NCI-H1092 treated with DMSO at 0.1 percent for 48 hours (cell line): ENCODE data around the gene PDE7B.
"Not testable (repeated sequence)": the region's sequence is repeated elsewhere in the genome, so short reads cannot be mapped to it uniquely, and the experiment has no call there.

Source experiments
- DNase-seq: peaks from one replicate; lab custom pipeline; 2025; lab: John Stamatoyannopoulos, UW

The PDE7B gene

GRCh38 chr6:136188486-136188885 is 337.0 kb downstream of the PDE7B start:
- peak; percentile 9 for DNase-seq

- no peak for DNase-seq
Observed at GRCh38 chr6:136189104-136189503, 337.6 kb downstream of the PDE7B start.

DNA sequence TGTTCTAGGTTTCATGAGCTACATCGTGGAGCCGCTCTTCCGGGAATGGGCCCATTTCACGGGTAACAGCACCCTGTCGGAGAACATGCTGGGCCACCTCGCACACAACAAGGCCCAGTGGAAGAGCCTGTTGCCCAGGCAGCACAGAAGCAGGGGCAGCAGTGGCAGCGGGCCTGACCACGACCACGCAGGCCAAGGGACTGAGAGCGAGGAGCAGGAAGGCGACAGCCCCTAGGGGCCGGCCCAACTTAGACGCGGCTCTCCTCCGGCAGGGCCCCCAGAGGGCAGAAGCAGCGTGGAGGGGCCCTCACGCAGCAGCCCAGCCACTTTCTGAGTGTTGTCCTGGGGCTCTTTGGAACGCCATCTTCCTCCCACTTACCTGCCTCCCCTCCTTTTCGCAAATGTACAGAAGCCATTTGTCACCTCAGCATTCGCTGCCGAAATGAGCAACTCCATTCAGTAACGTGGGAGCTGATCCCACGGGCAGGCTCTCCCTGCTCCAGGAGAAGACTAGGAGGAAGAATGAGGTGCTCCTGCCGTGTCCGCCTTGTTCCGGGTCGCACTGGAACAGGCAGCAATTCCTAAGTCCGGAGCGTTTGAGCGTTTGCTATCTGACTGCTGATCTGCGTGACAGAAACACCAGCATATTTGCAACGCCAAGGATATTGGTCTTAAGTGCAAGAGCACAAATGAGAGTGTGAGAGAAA is 340.3 kb downstream of the PDE7B start:
- no peak for DNase-seq

DNA sequence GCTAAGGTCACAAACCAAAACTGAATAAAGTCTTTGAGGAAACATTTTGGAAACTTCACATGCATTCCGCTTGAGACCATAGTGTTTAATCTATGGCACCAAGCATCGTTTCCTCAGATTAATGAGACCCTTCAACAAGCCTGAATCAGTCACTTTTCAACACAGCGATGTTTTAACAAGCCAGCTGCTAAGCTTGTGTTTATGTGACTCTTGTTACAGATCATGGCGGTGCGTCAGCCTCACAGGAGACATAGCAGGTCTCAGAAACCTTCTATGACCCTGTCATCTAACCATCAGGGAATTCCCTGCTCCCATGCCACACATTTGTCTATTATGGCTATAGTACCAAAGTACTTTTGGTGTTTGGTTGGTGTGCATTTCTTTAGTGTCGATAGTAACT is 341.4 kb downstream of the PDE7B start:
- no peak for DNase-seq

- DNase-seq: no peak
Observed at GRCh38 chr6:136201732-136202131, 350.2 kb downstream of the PDE7B start.

DNA sequence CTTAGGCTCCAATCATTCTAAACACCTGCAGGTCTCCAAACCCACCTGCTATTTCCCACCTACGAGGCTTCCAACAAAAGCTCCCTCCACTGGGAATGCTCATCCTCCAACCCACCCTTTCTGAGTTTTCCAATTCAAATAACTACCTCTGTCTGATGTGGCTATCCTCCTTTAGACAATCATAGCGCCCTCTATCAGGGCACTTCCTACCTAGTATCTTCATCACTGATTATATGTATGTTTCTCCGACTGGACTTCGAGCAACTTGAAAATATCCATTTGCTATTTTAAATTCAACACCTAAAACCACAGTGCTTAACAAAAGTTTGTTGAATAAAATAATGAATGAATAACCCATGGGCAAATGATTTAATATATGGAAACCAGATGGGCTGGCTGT is 357.3 kb downstream of the PDE7B start:
- DNase-seq: no peak

DNA sequence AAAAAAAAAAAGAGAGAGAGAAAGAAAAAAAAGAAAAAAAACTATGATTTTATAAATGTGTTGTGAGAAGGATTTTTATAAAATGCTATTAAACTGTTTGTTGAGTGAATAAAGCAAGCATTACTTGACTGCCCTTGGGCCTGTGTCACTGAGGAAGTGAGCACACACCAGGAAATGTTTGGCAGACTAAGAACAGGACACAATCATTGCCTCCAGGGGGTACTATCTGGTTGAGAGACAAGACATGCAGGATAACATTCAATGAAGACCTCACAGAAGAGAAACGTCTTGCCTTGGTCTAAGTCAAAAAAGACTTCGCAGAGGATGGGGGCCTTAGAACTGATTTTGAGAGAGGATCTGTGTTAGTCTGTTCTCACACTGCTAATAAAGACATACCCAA is 358.0 kb downstream of the PDE7B start:
- DNase-seq: no peak

DNA sequence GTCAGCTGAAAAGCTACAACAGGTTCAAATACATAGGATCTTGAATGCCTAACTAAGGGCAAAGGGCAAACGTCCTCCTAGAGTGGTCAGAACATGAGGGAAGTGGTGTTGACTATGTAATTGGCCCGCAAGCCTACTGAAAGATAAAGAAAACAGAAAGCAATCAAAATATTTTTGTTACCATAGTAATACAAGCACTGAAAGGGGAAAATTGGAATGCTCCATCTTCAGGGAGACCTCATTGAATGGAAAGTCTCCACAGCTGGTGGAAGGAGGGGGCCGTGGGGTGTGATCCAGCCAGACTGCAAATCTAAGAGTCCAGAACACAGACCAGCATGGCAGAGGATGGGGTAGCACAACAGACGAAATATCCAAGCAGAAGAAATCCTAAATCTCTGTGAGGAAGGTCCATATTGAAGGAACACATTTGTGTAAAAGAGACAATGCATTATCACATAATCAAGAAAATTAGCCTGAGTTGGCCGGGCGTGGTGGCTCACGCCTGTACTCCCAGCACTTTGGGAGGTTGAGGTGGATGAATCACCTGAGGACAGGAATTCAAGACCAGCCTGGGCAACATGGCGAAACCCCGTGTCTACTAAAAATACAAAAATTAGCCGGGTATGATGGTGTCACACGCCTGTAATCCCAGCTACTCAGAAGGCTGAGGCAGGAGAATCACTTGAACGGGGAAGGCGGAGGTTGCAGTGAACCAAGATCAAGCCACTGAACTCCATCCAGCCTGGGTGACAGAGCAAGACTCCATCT is 359.1 kb downstream of the PDE7B start:
- no peak for DNase-seq

DNA sequence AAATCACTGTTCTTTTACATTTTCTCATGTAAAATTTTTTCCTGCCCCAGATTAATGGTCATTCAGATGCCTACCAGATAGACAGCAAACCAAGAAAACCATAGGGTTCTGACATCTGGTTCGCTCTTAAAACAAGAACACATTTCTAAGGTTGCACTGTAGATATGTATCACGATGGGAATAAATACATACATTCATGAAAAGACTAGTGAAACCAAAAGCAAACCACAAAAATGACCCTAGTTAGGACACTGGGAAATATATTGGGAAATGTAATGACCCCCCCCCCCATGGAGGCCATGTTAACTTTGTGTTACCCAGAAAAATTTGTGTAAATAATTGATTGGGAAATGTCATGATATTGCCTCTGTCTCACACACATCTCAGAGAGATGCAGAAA is 361.1 kb downstream of the PDE7B start:
- DNase-seq: no peak

GRCh38 chr6:136213012-136213539 is 361.6 kb downstream of the PDE7B start:
- no peak for DNase-seq

DNA sequence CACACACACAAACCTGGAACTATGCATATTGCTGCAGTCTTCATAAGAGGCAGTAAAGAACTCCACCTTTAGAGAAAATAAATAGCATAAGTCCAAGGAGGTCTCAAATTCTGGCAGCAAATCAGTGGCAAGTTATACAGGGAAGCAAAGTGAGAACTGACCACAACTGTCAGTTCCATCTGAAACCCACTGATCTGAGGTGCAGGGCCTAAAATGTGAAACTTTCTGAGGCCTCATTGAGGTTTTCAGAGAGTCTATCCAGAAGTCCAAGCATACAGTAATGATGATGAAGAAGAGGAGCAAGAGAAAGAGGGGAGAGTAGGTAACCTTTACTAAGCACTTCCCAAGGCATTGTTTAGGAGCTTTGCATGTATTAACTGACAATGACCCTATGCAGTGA is 362.4 kb downstream of the PDE7B start:
- no peak for DNase-seq

GRCh38 chr6:136216503-136217401 is 365.3 kb downstream of the PDE7B start:
- no peak for DNase-seq

- not testable (repeated sequence) for DNase-seq
Observed at GRCh38 chr6:136224974-136225373, 373.5 kb downstream of the PDE7B start.

- no peak for DNase-seq
Observed at GRCh38 chr6:136225496-136225895, 374.0 kb downstream of the PDE7B start.

GRCh38 chr6:136226027-136226673 is 374.6 kb downstream of the PDE7B start:
- DNase-seq: peak; percentile 43

- no peak for DNase-seq
Observed at GRCh38 chr6:136226674-136227377, 375.3 kb downstream of the PDE7B start.

GRCh38 chr6:136228814-136229213 is 377.3 kb downstream of the PDE7B start:
- DNase-seq: no peak

DNA sequence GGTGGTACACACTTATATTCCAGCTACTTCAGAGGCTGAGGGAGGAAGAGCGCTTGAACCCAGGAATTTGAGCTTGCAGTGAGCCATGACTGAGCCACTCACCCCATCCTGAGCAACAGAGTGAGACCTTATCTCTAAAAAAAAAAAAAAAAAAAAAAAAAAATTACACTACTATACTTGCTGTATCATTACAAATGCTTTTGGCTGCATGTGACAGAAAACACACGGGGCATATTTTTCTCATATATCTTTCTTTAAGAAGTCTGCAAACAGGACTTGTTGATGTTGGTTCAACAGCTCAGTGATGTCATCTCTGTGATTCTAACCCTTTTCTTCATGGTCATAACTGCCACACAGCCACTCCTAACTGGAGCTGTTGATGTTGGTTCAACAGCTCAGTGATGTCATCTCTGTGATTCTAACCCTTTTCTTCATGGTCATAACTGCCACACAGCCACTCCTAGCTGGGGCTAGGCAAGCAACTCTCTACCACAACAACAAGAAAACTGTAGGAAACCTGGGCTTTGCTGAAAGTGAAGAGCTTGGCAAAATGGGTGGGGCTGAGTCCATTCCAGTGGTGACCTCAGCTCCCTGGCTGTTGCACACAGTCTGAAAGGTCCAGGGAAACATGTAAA is 378.8 kb downstream of the PDE7B start:
- no peak for DNase-seq

DNA sequence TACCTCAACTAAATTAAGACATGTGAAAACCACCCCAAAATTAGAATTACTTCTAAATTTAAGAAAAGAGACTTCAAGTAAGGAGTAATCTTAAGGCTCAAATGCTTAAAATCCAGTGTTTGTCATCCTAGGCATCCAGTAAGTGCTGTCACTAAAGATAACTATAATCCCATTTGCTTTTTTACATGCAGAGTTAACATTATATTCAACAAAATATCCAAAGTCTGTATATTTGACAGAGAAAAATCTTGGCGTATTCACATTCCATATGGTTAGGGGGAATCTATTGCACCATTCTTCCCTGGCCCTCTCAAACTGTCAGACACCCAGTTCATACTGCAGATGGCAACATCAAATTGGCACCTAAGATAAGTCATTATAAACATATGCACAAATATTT is 381.2 kb downstream of the PDE7B start:
- no peak for DNase-seq

DNA sequence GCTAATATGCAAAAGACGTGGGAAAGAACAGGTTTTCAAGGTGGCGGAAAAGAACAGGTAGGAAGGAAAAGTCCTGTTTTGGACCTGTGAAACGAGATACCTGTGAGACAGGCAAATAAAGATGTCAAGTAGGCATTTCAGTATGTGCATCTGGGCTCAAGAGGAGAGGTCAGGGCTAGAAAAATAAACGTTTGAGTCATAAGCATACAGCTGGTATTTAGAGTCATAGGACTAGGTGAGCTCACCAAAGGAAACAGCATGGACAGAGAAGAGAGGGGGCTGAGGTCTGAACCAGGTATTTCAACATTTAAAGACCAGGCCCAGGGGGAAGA is 383.7 kb downstream of the PDE7B start:
- DNase-seq: no peak
